ENCODE measurements around the gene NCOA4.

The NCOA4 gene

DNA sequence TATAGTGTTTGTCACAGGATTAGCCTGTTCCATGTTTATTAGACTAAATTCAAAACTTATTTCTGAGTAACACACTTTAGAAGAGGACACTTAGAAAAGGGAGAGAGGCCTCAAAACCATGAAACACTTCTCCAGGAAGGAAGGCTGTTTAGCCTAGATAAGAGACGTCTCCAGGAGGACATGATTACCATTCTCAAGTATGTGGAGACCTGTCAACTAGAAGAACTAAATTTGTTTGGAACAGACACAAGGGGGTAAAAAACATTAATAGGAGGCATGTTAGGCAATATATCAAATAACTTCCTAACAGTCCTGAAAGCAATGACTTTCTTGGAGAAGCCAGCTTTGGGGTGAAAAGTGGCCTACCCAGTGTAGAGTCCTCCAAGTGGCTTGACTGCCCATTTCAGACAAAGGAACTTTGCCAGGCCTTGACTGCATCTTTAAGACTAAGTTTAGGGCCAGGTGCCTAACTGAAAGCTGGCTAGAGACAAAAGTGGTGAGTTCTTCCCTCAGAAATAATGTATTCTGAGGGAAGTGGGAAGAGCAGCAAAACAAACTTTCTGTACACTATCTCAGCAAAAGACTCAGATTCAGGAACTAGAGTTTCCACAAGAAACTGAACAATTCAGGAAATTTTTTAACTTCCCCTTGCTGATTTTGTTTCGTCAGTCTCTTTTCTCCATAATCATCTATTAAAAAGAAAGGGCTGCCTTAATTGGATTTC, 11.8 kb downstream of the NCOA4 start:
- Histone ChIP-seq H3K9ac (no peak overlapping the region), H3K4me1 (peaks cover 17% of the 10 kb centered on the region), H3K9me3 (ENCODE audit: control insufficient read depth, low read length) (no peaks in the 10 kb centered on the region), H3K27ac (no peak overlapping the region), H3K36me3 (ENCODE audit: control insufficient read depth, insufficient read depth, low read length) (no peaks in the 10 kb centered on the region), H3K4me3 (ENCODE audit: low read depth, low read length) (no peak overlapping the region), H3K79me2 (peaks cover 52% of the 10 kb centered on the region), H2AFZ (no peak overlapping the region), H3K4me2 (ENCODE audit: low read length) (no peak overlapping the region), H3K27me3 (ENCODE audit: control insufficient read depth, insufficient read depth, low read length) (no peaks in the 10 kb centered on the region)
- TF ChIP-seq, protein P1, sequence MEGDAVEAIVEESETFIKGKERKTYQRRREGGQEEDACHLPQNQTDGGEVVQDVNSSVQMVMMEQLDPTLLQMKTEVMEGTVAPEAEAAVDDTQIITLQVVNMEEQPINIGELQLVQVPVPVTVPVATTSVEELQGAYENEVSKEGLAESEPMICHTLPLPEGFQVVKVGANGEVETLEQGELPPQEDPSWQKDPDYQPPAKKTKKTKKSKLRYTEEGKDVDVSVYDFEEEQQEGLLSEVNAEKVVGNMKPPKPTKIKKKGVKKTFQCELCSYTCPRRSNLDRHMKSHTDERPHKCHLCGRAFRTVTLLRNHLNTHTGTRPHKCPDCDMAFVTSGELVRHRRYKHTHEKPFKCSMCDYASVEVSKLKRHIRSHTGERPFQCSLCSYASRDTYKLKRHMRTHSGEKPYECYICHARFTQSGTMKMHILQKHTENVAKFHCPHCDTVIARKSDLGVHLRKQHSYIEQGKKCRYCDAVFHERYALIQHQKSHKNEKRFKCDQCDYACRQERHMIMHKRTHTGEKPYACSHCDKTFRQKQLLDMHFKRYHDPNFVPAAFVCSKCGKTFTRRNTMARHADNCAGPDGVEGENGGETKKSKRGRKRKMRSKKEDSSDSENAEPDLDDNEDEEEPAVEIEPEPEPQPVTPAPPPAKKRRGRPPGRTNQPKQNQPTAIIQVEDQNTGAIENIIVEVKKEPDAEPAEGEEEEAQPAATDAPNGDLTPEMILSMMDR (IDR thresholded peaks at IDR 0.05), result no peak

DNA sequence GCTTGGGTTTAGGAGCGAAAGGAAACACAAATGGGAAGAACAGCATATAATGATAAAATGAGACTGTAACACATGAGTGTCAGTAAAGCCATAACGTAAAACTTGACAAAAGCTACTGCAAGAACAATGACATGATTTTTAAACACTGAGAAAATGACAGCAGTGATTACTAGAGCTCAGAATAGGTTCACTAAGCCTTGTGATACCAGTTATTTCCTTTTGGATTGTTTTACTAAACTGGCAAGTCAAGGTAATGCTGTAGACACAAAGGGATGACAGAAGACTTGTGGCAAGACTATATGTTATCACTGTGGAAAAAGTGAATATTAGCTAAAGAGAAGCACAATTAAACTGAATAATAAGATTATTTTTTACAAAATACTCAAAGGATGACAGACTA, 12.7 kb downstream of the NCOA4 start:
- Histone ChIP-seq H2AFZ (no peak overlapping the region), H3K27ac (no peak overlapping the region), H3K4me2 (ENCODE audit: low read length) (no peak overlapping the region), H3K79me2 (peaks cover 44% of the 10 kb centered on the region), H3K36me3 (ENCODE audit: control insufficient read depth, insufficient read depth, low read length) (no peaks in the 10 kb centered on the region), H3K27me3 (ENCODE audit: control insufficient read depth, insufficient read depth, low read length) (no peaks in the 10 kb centered on the region), H3K4me1 (peaks cover 17% of the 10 kb centered on the region), H3K9ac (no peak overlapping the region), H3K4me3 (ENCODE audit: low read depth, low read length) (no peak overlapping the region), H3K9me3 (ENCODE audit: control insufficient read depth, low read length) (no peaks in the 10 kb centered on the region)
- TF ChIP-seq, protein P1 (IDR thresholded peaks at IDR 0.05), result no peak

DNA sequence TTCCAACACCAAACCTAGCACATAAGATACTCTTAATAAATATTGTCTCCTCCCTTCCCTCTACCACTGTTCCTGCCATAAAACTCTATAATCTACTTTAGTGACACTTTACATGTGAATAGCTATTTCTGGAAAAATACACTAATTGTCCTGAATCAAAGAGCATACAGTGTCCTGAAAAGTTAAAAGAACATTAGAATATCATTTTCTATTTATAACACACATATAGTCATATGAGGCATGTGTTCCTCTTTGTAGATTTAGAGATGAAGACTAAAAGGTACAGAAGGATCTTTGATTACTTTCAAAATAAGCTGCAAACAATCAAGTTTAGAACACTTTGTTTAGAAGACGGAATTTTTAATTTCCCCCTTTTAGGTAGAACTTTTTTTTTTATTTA, 13.6 kb downstream of the NCOA4 start:
- H3K9ac ChIP-seq, result no peak overlapping the region
- H3K27me3 ChIP-seq (ENCODE audit: control insufficient read depth, insufficient read depth, low read length), result no peaks in the 10 kb centered on the region
- no peaks in the 10 kb centered on the region for H3K36me3 ChIP-seq (ENCODE audit: control insufficient read depth, insufficient read depth, low read length)
- TF ChIP-seq, protein P1 (IDR thresholded peaks at IDR 0.05), result no peak
- H3K79me2 ChIP-seq, result peaks cover 36% of the 10 kb centered on the region
- H3K4me2 ChIP-seq (ENCODE audit: low read length), result no peak overlapping the region
- H3K4me1 ChIP-seq, result peaks cover 17% of the 10 kb centered on the region
- no peaks in the 10 kb centered on the region for H3K9me3 ChIP-seq (ENCODE audit: control insufficient read depth, low read length)
- no peak overlapping the region for H3K4me3 ChIP-seq (ENCODE audit: low read depth, low read length)
- no peak overlapping the region for H3K27ac ChIP-seq
- H2AFZ ChIP-seq, result no peak overlapping the region

DNA sequence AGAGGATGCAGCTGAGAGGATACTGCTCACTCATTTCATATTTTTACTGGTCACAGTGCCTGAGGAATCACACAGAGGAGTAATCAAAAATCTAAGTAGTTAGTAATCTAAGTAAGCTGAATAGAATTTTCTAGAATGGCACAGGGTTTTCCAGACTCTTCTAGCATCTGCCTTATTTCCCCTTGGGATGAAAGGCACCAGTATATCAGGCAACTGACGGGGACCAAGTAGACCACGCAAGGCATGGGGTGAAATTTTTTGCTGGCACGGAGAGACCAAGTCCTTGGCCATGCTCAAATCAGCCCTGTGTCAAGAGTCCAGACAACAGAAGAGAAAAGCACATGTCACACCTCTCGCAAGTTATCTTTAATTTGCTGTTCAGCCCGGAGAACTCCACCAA, 14.2 kb downstream of the NCOA4 start:
- H3K27ac ChIP-seq, result no peak overlapping the region
- H3K4me3 ChIP-seq (ENCODE audit: low read depth, low read length), result no peak overlapping the region
- H3K4me1 ChIP-seq, result peaks cover 17% of the 10 kb centered on the region
- no peak overlapping the region for H2AFZ ChIP-seq
- H3K27me3 ChIP-seq (ENCODE audit: control insufficient read depth, insufficient read depth, low read length), result no peaks in the 10 kb centered on the region
- peaks cover 34% of the 10 kb centered on the region for H3K79me2 ChIP-seq
- H3K9me3 ChIP-seq (ENCODE audit: control insufficient read depth, low read length), result no peaks in the 10 kb centered on the region
- H3K4me2 ChIP-seq (ENCODE audit: low read length), result no peak overlapping the region
- H3K9ac ChIP-seq, result no peak overlapping the region
- H3K36me3 ChIP-seq (ENCODE audit: control insufficient read depth, insufficient read depth, low read length), result no peaks in the 10 kb centered on the region
- TF ChIP-seq, protein P1 (IDR thresholded peaks at IDR 0.05), result no peak
